Uterus (tissue), 2 donors: ENCODE measurements around the gene RHOT1.
"Not testable (repeated sequence)": the region's sequence is repeated elsewhere in the genome, so short reads cannot be mapped to it uniquely, and the experiment has no call there.

ENCODE experiments used
- POLR2A ChIP-seq, 2 donors: fragments of 450-650 bp; IDR thresholded peaks; one replicate each; pipeline ENCODE4 v1.6.1; 2016; ENCODE audit warnings: antibody characterized with exemption in 2 of 2, mild to moderate bottlenecking in 1 of 2, moderate library complexity in 1 of 2
- TF ChIP-seq, protein P1 (sequence below), 4 experiments: fragments of 200-600 bp in 2 of 4; fragments of 450-650 bp in 2 of 4; sonication (generic) in 2 of 4; IDR thresholded peaks; one replicate each; pipeline ENCODE4 v1.5.1; 2016 to 2019; ENCODE audit warnings: antibody characterized with exemption in 4 of 4, mild to moderate bottlenecking in 2 of 4, moderate library complexity in 1 of 4

- TF ChIP-seq, protein P1, sequence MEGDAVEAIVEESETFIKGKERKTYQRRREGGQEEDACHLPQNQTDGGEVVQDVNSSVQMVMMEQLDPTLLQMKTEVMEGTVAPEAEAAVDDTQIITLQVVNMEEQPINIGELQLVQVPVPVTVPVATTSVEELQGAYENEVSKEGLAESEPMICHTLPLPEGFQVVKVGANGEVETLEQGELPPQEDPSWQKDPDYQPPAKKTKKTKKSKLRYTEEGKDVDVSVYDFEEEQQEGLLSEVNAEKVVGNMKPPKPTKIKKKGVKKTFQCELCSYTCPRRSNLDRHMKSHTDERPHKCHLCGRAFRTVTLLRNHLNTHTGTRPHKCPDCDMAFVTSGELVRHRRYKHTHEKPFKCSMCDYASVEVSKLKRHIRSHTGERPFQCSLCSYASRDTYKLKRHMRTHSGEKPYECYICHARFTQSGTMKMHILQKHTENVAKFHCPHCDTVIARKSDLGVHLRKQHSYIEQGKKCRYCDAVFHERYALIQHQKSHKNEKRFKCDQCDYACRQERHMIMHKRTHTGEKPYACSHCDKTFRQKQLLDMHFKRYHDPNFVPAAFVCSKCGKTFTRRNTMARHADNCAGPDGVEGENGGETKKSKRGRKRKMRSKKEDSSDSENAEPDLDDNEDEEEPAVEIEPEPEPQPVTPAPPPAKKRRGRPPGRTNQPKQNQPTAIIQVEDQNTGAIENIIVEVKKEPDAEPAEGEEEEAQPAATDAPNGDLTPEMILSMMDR (IDR thresholded peaks at IDR 0.05): not testable (repeated sequence)
- not testable (repeated sequence) for TF ChIP-seq POLR2A (IDR thresholded peaks at IDR 0.05)
Measured at GRCh38 chr17:32107194-32107593, 35.1 kb upstream of the RHOT1 start.
